PC-3 (cell line): ENCODE measurements around the gene EMID1.
"Not testable (repeated sequence)": the region's sequence is repeated elsewhere in the genome, so short reads cannot be mapped to it uniquely, and the experiment has no call there.

Experiments used
- CTCF ChIP-seq: fragments of 300-600 bp; sonication (generic); conservative IDR thresholded peaks from 2 replicates; pipeline ENCODE4 v1.5.1; 2017; ENCODE audit warnings: antibody characterized with exemption, low read depth, mild to moderate bottlenecking, low read length
- EZH2phosphoT487 ChIP-seq: fragments of 300-600 bp; sonication (generic); IDR thresholded peaks from 2 replicates; pipeline ENCODE4 v1.6.1; 2018; ENCODE audit warnings: mild to moderate bottlenecking, antibody characterized with exemption, low read length, borderline replicate concordance

- TF ChIP-seq EZH2phosphoT487, CTCF: not testable (repeated sequence)
Measured at GRCh38 chr22:29219409-29219782, 13.7 kb downstream of the EMID1 start.
